Spleen (tissue), 7 donors: ENCODE data around the gene PTCD2.

Experiments used
- CTCF ChIP-seq, 11 experiments: fragments of 200-600 bp in 7 of 11; fragments of 450-650 bp in 4 of 11; sonication (generic) in 4 of 11; IDR thresholded peaks in 8 of 11; conservative IDR thresholded peaks in 3 of 11; 1 replicate in 7 of 11; 2 replicates in 4 of 11; pipeline versions ENCODE4 v1.4.0 to v1.8.0; 2016 to 2021; ENCODE audit warnings: antibody characterized with exemption in 11 of 11, inconsistent platforms in 4 of 11, mild to moderate bottlenecking in 1 of 11
- POLR2A ChIP-seq, 3 donors: fragments of 450-650 bp; IDR thresholded peaks; one replicate each; pipeline ENCODE4 v1.5.1; 2017; ENCODE audit warnings: antibody characterized with exemption in 3 of 3, mild to moderate bottlenecking in 1 of 3
- donor health status: DM: no; HTN: no; CAD: no; lungs with moderate emphysema.
- donor health status: DM: no; HTN: no; CAD: no.
- donor health status: DM: no; HTN: no; CAD: no.

- TF ChIP-seq CTCF (IDR thresholded peaks at IDR 0.05 in 8 of 11, conservative IDR thresholded peaks at IDR 0.05 in 3 of 11) (no peak), POLR2A (IDR thresholded peaks at IDR 0.05) (no peak)
Observed at GRCh38 chr5:72412283-72413055, 92.3 kb downstream of the PTCD2 start.
